Heart left ventricle (tissue), 16 donors: ENCODE measurements around the gene MTNR1A. TPM values are rescaled to one million over a fixed set of nuclear protein-coding genes. Genes with fewer than 3 reads are reported as not detected.
A peak's percentile ranks its signal among the peaks of the same experiment; 100 is the strongest.

Experiments
- ATAC-seq, 4 donors: fragments of 200-7000 bp; cut with Tn5 transposase; one replicate each; pipeline ENCODE4 v1.9.1; 2020 to 2022; ENCODE audit warnings: moderate library complexity in 4 of 4, mild to moderate bottlenecking in 3 of 4, moderate number of reproducible peaks in 1 of 4
- DNase-seq, 5 donors: peaks; one replicate each; pipeline ENCODE4 v3.0.0-alpha.2; 2020
- H3K27ac ChIP-seq, 12 donors: fragments of 200-600 bp; sonication (generic) in 4 of 12; one replicate each; pipeline versions ENCODE4 v1.5.0 to v1.8.0; 2016 to 2022; ENCODE audit warnings: mild to moderate bottlenecking in 2 of 12
- H3K27me3 ChIP-seq, 9 donors: fragments of 200-600 bp; sonication (generic) in 2 of 9; one replicate each; pipeline versions ENCODE4 v1.5.1 to v1.8.0; 2016 to 2022; ENCODE audit warnings: mild to moderate bottlenecking in 3 of 9
- H3K36me3 ChIP-seq, 9 donors: fragments of 200-600 bp; sonication (generic) in 2 of 9; one replicate each; pipeline versions ENCODE4 v1.5.0 to v1.8.0; 2018 to 2022; ENCODE audit warnings: mild to moderate bottlenecking in 2 of 9
- H3K4me1 ChIP-seq, 12 donors: fragments of 200-600 bp; sonication (generic) in 4 of 12; one replicate each; pipeline versions ENCODE4 v1.5.0 to v1.8.0; 2016 to 2022; ENCODE audit warnings: mild to moderate bottlenecking in 3 of 12
- H3K4me3 ChIP-seq, 12 donors: fragments of 200-600 bp; sonication (generic) in 4 of 12; one replicate each; pipeline versions ENCODE4 v1.5.0 to v1.8.0; 2017 to 2022; ENCODE audit warnings: mild to moderate bottlenecking in 9 of 12, moderate library complexity in 4 of 12
- H3K9me3 ChIP-seq, 12 donors: fragments of 200-600 bp; sonication (generic) in 4 of 12; one replicate each; pipeline versions ENCODE4 v1.5.0 to v1.8.0; 2016 to 2022; ENCODE audit warnings: mild to moderate bottlenecking in 1 of 12
- CTCF ChIP-seq, 12 donors: fragments of 200-600 bp; sonication (generic) in 4 of 12; IDR thresholded peaks; one replicate each; pipeline versions ENCODE4 v1.5.0 to v1.8.0; 2018 to 2022; ENCODE audit warnings: antibody characterized with exemption in 12 of 12, mild to moderate bottlenecking in 5 of 12
- POLR2A ChIP-seq, 2 donors: fragments of 450-650 bp; IDR thresholded peaks; one replicate each; pipeline ENCODE4 v1.6.1; 2017; ENCODE audit warnings: antibody characterized with exemption in 2 of 2, mild to moderate bottlenecking in 2 of 2, moderate library complexity in 2 of 2
- WGBS, 4 donors: extraction: QIAGEN DNeasy Blood & Tissue Kit in 2 of 4; methylation state at CpG; one replicate each; pipeline versions ENCODE4 v1.1.5 to v1.1.7; 2013 to 2018; 5-methylcytosine and 5-hydroxymethylcytosine counted together
- intact Hi-C, 10 donors: fragments of 100-400 bp; cut with DNase I; formaldehyde crosslinking; loops; one replicate each; pipeline versions ENCODE4 v1.11.1 to v1.14.2; 2022
- polyA plus RNA-seq, 2 donors: library from polyadenylated mRNA; stranded (reverse); fragments of 200-250 nt; gene quantifications; one replicate each; pipeline ENCODE4 v1.2.3, GENCODE V29; 2013
- total RNA-seq, 9 donors: library from RNA; depleted of rRNA in 2 of 9; stranded (reverse); fragments of >200 nt in 2 of 9; fragmentation: NEBNext Ultra II Directional in 3 of 9; extraction: Animal tissue kit (Norgen Biotek cat#: 25700) in 3 of 9; gene quantifications; one replicate each; pipeline versions ENCODE4 v1.1.0 to v1.2.4, GENCODE V29; 2016 to 2023
- donor health status: ischemic (EF 13 %, LVEDD 7.1; RV severe dilation, severe dysfunction).
- donor health status: healthy with polysubstance abuse.
- donor health status: DM: no; HTN: yes; CAD: no.
- donor health status: DM: no; HTN: no; CAD: no.
- donor health status: ischemic (EF 25% LVEDD 6.9; RV normal size, moderate dysfunction).
- donor health status: ischemic (EF 25% LVEDD 5.7; RV mildly dilated, moderate dysfunction).
- donor health status: healthy.
- donor health status: DM: yes; HTN: yes; CAD: no.
- donor health status: ischemic (EF 35%, LVEDD 5.7; RV mildly dilated, moderate dysfunction).
- donor health status: nonischemic (EF 11% LVEDD 7.7; RV severe dilation, severe dysfunction).
- donor health status: DM: yes; HTN: yes; CAD: no.
- donor health status: PGD.
- donor health status: ischemic (EF 29% LVEDD 5.4; RV normal size, mild dysfunction).
- donor health status: nonischemic (EF 23%, LVEDD 6.1; RV moderate dilation, normal function).

MTNR1A gene
- total and polyA plus RNA-seq, 11 donors = not detected

GRCh38 chr4:186494496-186494895, 60.9 kb downstream of the MTNR1A start:
- H3K27me3 ChIP-seq = no peaks in the 10 kb centered on the region
- 84 to 93% (median 92%) methylated on average over 1 of the region's 1 CpG for WGBS, 4 donors
- ATAC-seq = no peak
- H3K36me3 ChIP-seq = no peaks in the 10 kb centered on the region
- DNase-seq = no peak
- intact Hi-C loops = no loop called here
- no peak overlapping the region for H3K4me3 ChIP-seq
- peaks cover 0 to 24% (median 12%) of the 10 kb centered on the region in 12 donors for H3K9me3 ChIP-seq
- H3K27ac ChIP-seq = no peak overlapping the region
- TF ChIP-seq POLR2A (IDR thresholded peaks at IDR 0.05) = no peak
- TF ChIP-seq CTCF (IDR thresholded peaks at IDR 0.05) = no peak
- no peaks in the 10 kb centered on the region for H3K4me1 ChIP-seq

GRCh38 chr4:186487726-186488125, 67.6 kb downstream of the MTNR1A start:
- Histone ChIP-seq H3K27me3 (peaks cover 0 to 21% (median 0%) of the 10 kb centered on the region in 9 donors), H3K4me3 (no peak overlapping the region), H3K27ac (no peak overlapping the region), H3K4me1 (no peaks in the 10 kb centered on the region), H3K36me3 (no peaks in the 10 kb centered on the region), H3K9me3 (peaks cover 0 to 6% (median 0%) of the 10 kb centered on the region in 12 donors)
- TF ChIP-seq POLR2A (IDR thresholded peaks at IDR 0.05) (no peak), CTCF (IDR thresholded peaks at IDR 0.05) (no peak)
- 63 to 69% (median 66%) methylated on average over 9 of the region's 9 CpGs for WGBS, 4 donors
- ATAC-seq (no peak), DNase-seq (no peak)
- intact Hi-C loops = loop anchor here in 1 of 10 donors (10.0 kb wide), 1 partner anchor 97 kb away; no protein-coding TSS in a partner anchor

GRCh38 chr4:186486172-186486571, 69.2 kb downstream of the MTNR1A start:
- 55 to 65% (median 61%) methylated on average over 11 of the region's 11 CpGs for WGBS, 4 donors
- Histone ChIP-seq H3K4me3 (peak overlapping the region in 3 of 12 donors; percentile 1 to 23 (median 5)), H3K9me3 (peaks cover 0 to 6% (median 0%) of the 10 kb centered on the region in 12 donors)

More at GRCh38 chr4:186486172-186486571, 69.2 kb downstream of the MTNR1A start:
- ATAC-seq (no peak), DNase-seq (no peak)
- no peak for TF ChIP-seq CTCF (IDR thresholded peaks at IDR 0.05)
- no peak for TF ChIP-seq POLR2A (IDR thresholded peaks at IDR 0.05)
- H3K36me3 ChIP-seq = no peaks in the 10 kb centered on the region
- no peak overlapping the region for H3K27ac ChIP-seq
- peaks cover 0 to 27% (median 0%) of the 10 kb centered on the region in 9 donors for H3K27me3 ChIP-seq
- intact Hi-C loops = loop anchor here in 1 of 10 donors (10.0 kb wide), 1 partner anchor 99 kb away; no protein-coding TSS in a partner anchor
- H3K4me1 ChIP-seq = no peaks in the 10 kb centered on the region
